GM18867 (cell line): Measurements from ENCODE around the gene COL4A3.
A peak's percentile ranks its signal among the peaks of the same experiment; 100 is the strongest.

ENCODE experiments used
- ATAC-seq: cut with Tn5 transposase; IDR thresholded peaks from one replicate; pipeline ENCODE4 v1.9.1; 2021; ENCODE audit warnings: mild to moderate bottlenecking, moderate library complexity; ENCODE audit not compliant: unreplicated experiment

COL4A3 gene

DNA sequence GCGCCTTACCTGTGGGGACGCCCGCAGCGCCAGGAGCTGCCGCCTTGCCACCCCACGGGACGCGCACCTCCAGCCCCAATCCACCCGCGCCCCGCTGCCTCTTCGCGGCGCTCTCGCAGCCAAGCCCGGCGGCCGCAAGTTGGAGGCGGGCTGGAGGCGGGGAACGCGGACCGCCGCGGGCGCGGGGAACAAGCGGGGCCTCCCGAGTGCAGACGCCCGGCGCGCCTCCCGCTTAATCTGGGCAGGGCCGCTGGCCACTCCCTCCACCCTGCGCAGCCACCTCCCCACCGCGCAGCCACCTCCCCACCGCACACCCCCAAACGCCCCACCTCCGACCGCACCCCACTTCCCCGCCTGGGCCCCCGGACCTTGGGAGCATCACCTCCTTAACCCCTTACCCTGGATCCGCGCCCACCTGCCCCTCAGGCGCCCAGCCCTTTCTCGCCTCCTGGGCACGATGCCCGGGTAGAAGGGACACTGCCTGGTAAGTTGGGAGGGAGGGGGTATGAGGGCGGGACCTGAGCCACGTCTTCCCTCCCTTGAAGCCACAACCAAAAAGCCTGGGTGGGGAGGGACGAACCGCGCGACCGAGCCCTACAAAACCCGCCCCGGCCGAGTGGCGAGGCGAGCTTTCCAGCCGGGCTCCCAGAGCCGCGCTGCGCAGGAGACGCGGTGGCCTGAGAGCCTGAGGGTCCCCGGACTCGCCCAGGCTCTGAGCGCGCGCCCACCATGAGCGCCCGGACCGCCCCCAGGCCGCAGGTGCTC is at the start of gene COL4A3, which contains the start of gene COL4A4:
TSS of gene COL4A3 (plus strand) at position 627 of the 765 bp plus-strand sequence. CDS start at position 730, 103 bp downstream.
TSS of gene COL4A4 (minus strand) at position 208 of the 765 bp plus-strand sequence. CDS start 16,722 bp downstream, outside the sequence.
- ATAC-seq: peak; percentile 70

DNA sequence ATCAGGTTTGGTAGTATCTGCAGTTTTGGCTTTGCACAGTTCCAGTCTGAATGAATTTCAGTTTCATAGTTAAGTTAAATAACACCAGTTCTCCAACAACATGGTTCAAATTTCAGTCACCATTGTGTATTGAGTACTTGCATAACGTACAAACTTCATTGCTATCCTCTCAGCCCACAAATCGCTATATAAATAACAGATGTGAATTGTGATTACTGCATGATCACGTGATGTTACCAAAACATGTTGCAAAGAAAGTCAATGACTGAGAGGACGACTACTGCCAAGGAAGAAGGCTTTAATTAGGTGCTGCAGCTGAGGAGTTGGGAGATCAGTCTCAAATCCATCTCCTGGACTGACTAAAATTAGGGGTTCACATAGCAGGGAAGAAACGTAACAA is 48.7 kb upstream of the COL4A3 start:
- no peak for ATAC-seq

DNA sequence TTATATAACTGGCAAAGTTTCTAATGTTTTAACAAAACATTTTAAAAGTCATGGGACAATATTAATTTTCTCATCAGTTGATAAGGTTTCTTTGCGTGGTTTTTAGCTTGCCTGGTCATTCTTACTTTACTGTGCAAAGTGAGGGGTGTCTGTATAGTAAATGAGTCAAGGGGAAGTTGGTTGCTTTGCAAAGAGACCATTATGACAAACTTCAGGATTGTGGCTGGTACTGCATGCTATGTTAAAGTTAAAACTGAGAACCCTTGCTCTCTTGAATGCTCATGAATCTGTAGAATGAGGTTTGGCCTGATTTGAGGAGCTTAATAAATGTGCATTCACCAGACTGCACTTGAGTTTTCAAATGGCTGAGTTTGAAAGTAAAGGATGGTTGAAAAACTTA is 47.4 kb upstream of the COL4A3 start:
- ATAC-seq: peak; percentile 45

DNA sequence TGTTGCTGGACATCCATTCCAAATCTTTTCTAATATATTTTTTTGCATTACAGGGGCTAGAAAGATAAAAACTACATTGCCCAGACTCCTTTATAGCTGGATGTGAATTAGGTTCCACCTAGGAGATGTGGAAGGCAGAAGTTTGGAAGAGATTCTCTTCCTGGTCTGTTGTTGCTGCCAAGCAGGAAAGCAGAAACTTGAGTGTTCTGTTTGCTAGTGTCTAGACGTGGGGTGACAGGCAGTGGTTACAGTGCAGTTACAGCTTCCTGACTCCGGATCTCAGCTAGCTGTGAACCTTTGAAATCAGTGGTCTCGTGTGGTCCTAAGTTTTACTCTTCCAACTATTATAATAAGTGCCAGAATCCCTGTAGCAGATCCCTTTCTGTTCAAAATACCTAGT is 46.6 kb upstream of the COL4A3 start:
- ATAC-seq: no peak

DNA sequence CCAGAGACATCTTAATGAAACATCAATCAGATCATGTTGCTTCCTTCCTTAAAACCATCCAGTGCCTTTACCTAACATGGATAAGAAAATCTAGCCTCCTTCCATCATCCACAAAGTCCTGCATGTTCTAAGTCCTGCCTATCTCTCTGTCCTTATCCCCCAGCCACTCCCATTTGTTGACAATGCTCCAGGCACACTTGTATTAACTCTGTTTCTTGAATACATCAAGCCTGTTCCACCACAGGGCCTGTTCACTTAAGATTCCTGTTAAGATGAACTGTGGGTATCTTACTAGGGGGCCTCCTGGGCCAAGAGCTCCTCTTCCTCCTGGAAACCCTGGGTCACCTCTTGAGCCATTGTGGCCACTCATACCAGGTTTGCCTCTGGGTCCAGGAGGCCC is 46.1 kb upstream of the COL4A3 start:
- ATAC-seq: no peak

DNA sequence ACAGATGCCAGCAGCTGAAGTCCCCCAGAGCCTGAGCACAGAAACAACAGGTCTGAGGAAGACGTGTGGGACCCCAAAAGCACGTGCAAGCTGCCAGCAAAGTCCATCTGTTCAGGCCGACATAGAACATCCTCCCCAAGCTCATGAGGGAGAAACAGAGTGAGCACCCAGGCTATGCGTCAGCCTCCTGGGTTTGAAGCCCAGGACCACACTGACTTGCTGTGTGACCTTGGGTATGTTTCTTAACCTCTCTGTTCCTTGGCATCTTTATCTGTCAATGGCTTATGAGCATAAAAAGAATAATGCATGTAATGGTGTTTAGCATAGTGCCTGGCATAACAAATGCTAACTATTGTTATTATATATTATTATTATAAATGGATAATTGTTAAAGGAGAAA is 40.7 kb upstream of the COL4A3 start:
- no peak for ATAC-seq

DNA sequence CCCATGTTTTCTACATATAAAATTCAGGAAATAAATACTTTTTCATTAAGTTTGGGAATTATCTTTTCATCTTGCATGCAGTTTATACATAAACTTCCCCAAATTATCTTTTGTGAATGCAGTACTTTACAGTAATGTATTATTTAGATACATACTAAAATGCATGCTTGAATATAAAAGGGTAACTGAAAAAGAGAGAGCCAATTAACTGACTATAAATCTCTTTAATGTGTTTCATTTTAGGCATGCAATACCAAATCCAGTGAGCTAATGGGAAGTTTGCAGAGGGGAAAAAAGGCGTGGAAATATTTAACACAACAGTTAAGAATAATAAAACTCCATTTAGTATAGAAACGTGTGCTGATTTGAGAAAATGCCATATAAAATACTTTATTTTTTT is 39.6 kb upstream of the COL4A3 start:
- no peak for ATAC-seq

DNA sequence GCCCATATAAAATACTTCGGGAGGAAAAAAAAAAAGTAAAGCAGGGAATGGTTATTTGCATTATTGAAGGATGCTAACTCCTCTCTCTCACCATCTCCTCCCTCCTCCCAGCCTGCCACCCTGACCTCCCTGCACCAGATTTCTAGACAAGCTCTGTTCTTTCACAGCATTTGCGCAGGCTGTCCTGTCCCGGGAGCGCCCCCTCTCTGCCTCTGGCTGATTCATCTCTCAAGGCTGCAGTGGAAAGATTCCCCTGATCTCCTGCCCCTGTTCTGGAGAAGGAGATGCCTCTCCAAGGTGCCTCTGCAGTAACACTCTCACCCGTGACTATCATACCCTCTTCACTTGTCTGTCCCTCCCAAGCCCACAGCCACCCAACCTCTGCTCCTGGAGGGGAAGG is 38.9 kb upstream of the COL4A3 start:
- no peak for ATAC-seq

DNA sequence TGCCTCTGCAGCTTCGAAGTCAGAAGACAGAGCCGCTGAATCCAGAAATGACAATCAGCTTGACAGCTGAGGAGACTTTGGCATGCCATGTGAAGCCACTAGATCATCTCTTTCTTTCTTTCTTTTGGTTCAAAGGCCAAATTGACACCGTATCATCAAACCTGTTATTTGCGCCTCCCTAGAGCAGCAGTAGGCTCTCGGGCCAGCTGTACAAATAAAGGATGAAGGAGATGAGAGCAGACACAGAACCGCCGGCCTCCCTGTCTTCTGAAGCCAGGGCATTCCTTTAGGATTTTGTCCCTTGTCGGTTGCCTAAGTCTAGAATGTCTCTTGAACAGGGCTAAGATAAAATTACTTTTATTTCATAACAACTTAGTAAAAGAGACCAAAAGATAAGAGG is 37.2 kb upstream of the COL4A3 start:
- no peak for ATAC-seq

DNA sequence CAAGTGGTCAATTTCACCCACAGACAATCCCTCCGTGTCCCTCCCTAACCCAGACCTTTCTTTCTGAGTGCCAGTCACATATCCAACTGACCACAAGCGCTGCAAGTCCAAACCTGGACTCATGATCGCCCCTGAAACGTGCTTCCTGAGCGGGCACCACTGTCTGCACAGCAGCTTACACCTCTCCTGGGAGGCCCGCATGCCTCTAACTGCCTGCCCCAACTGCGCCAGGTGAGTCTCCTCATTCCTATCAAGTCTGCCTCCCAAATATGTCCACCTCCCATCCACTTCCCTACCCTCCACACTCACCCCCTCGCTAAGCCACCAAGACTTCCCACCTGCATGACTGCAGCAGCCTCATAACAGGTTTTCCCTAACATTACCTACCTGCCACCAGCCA is 33.8 kb upstream of the COL4A3 start:
- ATAC-seq: no peak

DNA sequence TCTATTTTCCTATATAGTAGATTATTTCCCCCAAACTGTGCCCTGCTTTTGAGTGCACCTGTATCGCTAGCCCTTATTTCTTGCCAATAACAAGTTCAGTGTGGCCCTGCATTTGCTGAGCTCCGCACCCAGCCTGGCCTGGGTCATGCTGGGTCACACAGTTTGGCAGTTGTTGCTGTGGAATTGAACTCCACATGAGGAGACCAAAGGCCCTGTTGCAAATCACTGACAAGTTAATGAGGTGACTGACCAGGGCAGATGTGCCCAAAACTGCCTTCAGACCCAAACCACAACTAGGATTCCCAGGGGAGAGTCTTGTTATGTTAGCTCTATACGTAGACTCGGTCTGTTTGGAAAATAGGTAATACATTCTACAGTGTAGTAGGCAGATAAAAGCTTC is 31.4 kb upstream of the COL4A3 start:
- ATAC-seq: no peak

DNA sequence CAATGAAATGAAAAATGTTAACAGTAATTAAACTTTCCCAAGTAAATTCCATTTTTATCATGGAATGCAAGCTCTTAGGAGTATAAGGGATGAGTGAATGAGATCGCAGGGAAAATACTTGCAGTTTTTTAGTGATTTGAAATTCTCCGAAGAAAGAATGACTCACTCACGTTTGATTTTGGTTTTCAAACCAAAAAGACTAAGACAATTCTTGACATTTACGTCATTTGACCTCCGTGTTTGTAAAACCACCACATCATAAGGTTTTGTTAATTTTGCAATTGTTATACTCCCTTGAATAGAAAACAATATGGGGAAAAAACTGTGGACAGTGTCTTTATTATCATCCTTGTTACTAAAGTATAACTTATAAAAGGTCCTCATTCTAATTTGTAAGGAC is 29.8 kb upstream of the COL4A3 start:
- no peak for ATAC-seq

DNA sequence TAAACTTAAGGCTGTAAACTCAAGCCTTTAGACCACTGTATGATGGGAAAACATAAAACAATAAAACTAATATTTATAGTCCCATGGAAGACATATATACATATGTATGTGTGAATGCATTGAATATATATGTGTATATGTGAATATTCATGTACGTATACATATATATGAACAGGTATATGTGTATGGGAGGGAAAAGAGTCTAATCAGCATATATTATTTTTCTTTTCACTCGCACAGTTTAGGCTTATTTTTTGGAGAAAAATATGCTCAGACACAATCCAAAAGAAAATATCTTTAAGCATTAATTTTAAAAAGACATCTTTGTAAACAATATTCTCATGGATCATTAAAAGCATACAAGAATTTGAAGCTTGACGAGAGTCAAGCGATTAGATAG is 23.1 kb upstream of the COL4A3 start:
- ATAC-seq: no peak

DNA sequence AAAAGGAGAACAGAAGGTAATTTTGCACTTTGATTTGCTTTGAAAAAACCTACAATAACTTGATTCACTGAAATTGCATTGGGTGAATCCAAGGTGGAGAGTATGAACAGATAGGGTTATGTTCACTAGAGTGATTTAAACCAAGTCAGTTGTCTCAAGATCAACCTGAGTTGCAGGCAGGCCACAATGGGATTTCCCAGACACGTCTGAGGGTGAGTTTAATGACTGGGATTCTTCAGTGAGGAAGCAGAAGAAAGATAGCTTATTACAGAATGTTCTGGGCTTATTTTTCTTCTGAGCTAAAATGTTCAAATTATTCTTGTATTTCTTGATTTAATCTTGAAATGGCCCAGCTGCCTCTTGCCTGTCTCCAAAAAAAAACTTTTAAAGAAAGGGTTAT is 20.5 kb upstream of the COL4A3 start:
- ATAC-seq: no peak

DNA sequence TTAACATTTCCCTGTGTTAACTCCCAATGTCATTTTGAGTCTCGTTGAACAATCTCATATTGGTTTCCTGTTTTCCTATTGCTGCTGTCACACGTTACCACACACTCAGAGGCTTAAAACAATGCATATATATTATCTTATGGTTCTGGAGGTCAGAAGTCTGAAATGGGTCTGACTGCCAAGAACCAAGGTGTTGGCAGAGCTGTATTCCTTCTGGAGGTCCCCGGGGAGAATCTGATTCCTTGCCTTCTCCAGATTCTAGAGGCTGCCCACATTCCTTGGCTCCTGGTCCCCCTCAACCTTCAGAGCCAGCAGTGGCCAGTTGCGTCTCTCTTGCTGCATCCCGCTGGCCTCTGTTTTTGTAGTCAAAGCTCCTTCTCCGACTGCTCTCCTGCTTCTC is 18.0 kb upstream of the COL4A3 start:
- no peak for ATAC-seq

DNA sequence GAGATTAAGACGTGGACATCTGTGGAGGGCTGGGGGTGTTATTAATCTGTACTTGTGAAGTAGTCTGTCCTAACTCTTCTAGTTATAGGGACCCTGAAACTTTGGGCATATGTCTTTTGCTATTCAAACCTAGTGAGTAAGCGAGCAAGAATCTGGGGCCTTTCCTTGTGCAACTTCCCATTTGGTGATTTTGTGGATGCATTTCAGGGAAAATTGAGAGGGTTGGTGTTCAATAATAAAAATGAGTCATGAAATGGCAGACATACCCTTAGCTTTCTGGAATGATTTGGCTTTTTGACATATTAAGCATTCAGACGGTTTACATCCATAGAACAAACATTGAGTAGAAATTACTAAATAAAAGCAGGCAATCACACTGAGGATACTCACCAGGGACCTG is 17.4 kb upstream of the COL4A3 start:
- ATAC-seq: no peak

DNA sequence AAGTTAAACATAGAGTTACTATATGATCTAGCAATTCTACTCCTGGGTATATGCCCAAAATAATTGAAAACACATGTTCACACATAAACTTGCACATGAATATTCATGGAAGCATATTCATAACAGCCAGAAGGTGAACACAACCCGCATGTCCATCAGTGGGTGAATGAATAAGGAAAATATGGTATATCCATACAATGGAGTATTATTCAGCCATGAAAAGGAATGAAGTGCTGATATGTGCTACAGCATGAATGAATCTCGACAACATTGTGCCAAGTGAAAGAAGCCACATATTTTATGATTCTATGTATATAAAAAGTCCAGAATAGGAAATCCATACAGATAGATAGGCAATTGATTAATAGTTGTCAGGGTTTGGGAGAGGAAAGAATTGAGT is 16.3 kb upstream of the COL4A3 start:
- ATAC-seq: no peak

DNA sequence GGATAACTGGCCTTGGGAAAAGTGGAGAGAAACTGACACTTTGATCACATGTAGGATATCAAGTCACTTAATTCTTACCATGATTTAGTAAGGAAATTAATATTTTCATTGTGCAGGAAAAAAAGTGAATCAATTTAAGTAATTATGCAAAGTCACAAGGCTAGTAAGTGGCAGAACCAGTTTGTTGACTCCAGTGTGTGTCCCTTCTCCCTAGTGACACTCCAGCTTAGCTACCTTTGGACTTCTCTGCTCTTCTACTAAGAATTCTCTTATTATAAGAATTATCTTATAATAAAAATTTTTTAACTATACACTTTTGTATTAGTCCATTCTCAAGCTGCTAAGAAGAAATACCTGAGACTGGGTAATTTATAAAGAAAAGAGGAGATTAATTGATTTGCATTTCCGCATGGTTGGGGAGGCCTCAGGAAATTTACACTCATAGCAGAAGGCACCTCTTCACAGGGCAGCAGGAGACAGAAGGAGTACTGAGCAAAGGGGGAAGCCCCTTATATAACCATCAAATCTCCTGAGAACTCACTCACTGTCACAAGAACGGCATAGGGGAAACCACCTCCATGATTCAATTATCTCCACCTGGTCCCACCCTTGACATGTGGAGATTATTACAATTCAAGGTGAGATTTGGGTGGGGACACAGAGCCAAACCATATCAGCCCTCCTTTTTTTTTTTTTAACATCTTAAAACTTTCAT is 14.0 kb upstream of the COL4A3 start:
- ATAC-seq: no peak

DNA sequence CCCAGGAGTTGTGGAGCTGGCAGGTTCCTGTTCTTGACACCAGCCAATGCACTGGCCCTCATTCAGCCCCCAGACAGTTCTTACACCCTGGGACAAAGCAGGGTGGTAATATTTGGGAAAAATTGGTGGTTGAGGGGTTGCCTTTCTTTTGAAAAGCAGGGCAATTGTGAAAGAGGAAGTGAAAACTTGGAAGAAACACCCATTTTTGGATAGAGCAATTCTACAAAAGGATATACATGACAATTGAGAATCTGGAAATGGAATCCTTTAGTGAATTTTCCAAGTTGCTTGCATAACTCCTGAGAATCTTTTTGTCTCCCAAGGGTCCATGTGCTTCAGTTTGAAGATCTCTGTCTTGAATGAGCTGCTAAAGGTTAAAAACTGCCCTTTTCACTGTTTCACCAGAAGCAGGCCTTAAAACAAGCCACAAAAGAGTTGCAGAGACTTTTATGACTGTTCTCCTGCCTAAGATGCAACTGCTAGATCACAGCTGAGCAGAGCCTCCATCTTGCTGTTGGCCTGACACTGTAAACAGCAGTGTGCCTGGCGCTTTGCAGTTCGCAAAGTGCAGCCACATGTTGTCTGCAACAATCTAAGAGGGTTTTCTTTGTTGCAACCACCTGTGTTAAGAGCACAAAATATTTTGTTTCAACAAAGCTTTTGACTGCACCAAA is 12.2 kb upstream of the COL4A3 start:
- no peak for ATAC-seq

DNA sequence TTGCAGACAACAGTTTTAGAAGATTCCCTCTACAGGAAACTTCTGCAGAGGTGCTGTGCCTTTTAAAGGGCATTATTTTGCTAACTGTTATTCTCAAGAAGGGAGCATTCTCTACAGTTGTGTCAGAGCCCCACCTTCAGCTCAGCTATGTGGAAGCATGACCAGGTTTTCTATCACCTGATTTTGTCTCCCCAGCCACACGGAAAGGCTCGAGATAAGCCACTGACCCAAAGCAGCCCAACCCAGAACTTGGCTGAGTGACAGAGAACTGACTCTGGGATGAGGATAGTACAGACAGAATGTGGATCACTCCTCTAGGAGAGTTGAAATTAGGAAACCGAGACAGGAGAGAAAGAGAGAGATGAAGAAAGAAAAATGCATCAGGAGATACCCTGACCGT is 11.1 kb upstream of the COL4A3 start:
- no peak for ATAC-seq

DNA sequence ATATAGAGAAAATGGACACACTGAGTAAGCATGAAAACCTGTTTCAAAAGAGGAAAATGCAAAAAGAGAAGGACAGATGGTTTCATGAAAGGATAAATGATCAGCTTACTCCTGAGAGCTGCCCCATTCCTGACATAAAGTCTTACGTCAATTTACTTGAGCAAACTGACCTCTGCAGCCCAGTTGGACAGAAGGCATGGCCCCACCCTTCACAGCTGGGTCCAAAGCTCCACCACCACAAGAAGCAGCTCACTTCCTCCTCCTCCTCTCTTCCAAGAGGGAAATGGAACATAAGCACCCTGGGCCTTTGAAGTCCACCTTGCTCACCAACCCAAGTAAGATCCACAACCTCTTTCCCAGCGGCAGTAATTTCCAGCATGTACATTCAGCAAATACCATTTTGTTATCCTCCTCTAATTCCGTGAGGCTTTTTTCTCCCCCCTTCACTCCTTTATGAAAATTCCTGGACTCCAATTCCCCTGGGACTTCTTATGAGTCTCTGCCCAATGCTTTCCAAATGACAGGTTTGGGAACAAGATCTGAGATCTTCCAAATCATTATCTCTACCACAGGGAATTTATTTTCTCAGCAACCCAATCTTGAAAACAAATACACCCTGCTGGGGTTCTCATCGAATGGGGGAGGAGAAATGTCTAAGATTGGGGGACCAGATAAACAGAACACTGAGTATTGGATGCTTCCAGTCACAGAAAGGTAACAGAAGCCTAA is 10.5 kb upstream of the COL4A3 start:
- no peak for ATAC-seq
